ENCODE results near the gene TMEM9B. TPM values are rescaled to one million over a fixed set of nuclear protein-coding genes. Genes with fewer than 3 reads are reported as not detected.

Gene TMEM9B
- total and polyA plus RNA-seq, 4 donors, result 57.2 to 134 (median 95.6) TPM

GRCh38 chr11:8899119-8899753, 65.0 kb downstream of the TMEM9B start:
- Histone ChIP-seq H3K27me3 (ENCODE audit: control insufficient read depth, insufficient read depth, low read length) (no peaks in the 10 kb centered on the region), H3K4me1 (ENCODE audit: control insufficient read depth, insufficient read depth, low read length) (no peaks in the 10 kb centered on the region), H3K9me3 (ENCODE audit: control insufficient read depth, insufficient read depth, low read length) (peaks cover 3% of the 10 kb centered on the region), H3K27ac (ENCODE audit: low read depth, low read length) (no peak overlapping the region), H3K36me3 (ENCODE audit: control insufficient read depth, insufficient read depth, low read length) (no peaks in the 10 kb centered on the region), H3K4me3 (ENCODE audit: low read depth, low read length) (no peak overlapping the region)
- no peak for DNase-seq (ENCODE audit: low read depth in 4 of 6, low spot score in 6 of 6)

Small RNA genes lying within 50 kb of the gene (small RNA-seq; reads per million reads assigned to genes)
- gene RF00019 (ENCODE audit: low replicate concordance), result not detected

Other genes starting within 250 kb of the TMEM9B start
- 10 to 100 TPM; 21.3 to 29.6 TPM for gene AKIP1, start 53.3 kb downstream of the TMEM9B start, total RNA-seq
- 10 to 100 TPM; 33.4 to 43.6 TPM for gene AKIP1, start 53.3 kb downstream of the TMEM9B start, polyA plus RNA-seq (ENCODE audit: insufficient read length in 2 of 2)
- gene C11orf16, start 31.5 kb downstream of the TMEM9B start, total RNA-seq, result under 1 TPM in 1 of 2 donors, not detected in 1; 0.99 TPM
- 1 to 10 TPM in 1 of 2 donors, under 1 TPM in 1; 0.30 to 1.1 TPM for gene C11orf16, start 31.5 kb downstream of the TMEM9B start, polyA plus RNA-seq (ENCODE audit: insufficient read length in 2 of 2)
- gene ASCL3, start 21.4 kb downstream of the TMEM9B start, total RNA-seq, result not detected
- under 1 TPM in 1 of 2 donors, not detected in 1; 0.26 TPM for gene ASCL3, start 21.4 kb downstream of the TMEM9B start, polyA plus RNA-seq (ENCODE audit: insufficient read length in 2 of 2)
- 10 to 100 TPM in 1 of 2 donors, 1 to 10 TPM in 1; 9.9 to 57.1 TPM for gene NRIP3, start 39.6 kb upstream of the TMEM9B start, total RNA-seq
- 10 to 100 TPM; 27.3 to 31.5 TPM for gene NRIP3, start 39.6 kb upstream of the TMEM9B start, polyA plus RNA-seq (ENCODE audit: insufficient read length in 2 of 2)
- 10 to 100 TPM; 15.9 to 21.4 TPM for gene SCUBE2, start 127.2 kb upstream of the TMEM9B start, total RNA-seq
- gene SCUBE2, start 127.2 kb upstream of the TMEM9B start, polyA plus RNA-seq (ENCODE audit: insufficient read length in 2 of 2), result 10 to 100 TPM; 23.9 to 29.4 TPM

Measured in spinal cord (tissue), 9 donors.